Glutamatergic neuron (in vitro differentiated cells): Measurements from ENCODE around the gene GRID1. TPM values are rescaled to one million over a fixed set of nuclear protein-coding genes. Genes with fewer than 3 reads are reported as not detected.
A peak's percentile ranks its signal among the peaks of the same experiment; 100 is the strongest.

Experiments
- DNase-seq: peaks from one replicate; pipeline ENCODE4 v3.0.0; 2022
- H3K27ac Mint-ChIP-seq: one replicate; pipeline ENCODE4 v1.8.0; 2020; ENCODE audit warnings: mild to moderate bottlenecking, mixed read lengths, inconsistent platforms; ENCODE audit not compliant: unreplicated experiment
- H3K27me3 Mint-ChIP-seq: one replicate; pipeline ENCODE4 v1.8.0; 2020; ENCODE audit warnings: mild to moderate bottlenecking, moderate library complexity, mixed read lengths, inconsistent platforms; ENCODE audit not compliant: unreplicated experiment
- H3K36me3 Mint-ChIP-seq: one replicate; pipeline ENCODE4 v1.8.0; 2020; ENCODE audit warnings: mild to moderate bottlenecking, mixed read lengths, inconsistent platforms; ENCODE audit not compliant: unreplicated experiment
- H3K4me1 Mint-ChIP-seq: one replicate; pipeline ENCODE4 v1.8.0; 2020; ENCODE audit warnings: mild to moderate bottlenecking, low read depth, mixed read lengths, inconsistent platforms; ENCODE audit not compliant: unreplicated experiment
- H3K4me3 Mint-ChIP-seq: one replicate; pipeline ENCODE4 v1.8.0; 2020; ENCODE audit warnings: mild to moderate bottlenecking, mixed read lengths, inconsistent platforms; ENCODE audit not compliant: unreplicated experiment
- H3K9me3 Mint-ChIP-seq: one replicate; pipeline ENCODE4 v1.8.0; 2020; ENCODE audit warnings: mild to moderate bottlenecking, moderate library complexity, mixed read lengths, inconsistent platforms; ENCODE audit not compliant: unreplicated experiment
- CTCF ChIP-seq: fragments of 200-600 bp; sonication (generic); IDR thresholded peaks from one replicate; pipeline ENCODE4 v1.5.0; 2021; ENCODE audit not compliant: partially characterized antibody, unreplicated experiment
- long read RNA-seq: library from polyadenylated mRNA; unstranded; transcript quantifications from one replicate; pipeline ENCODE4 v2.0.0, GENCODE V29; 2020; ENCODE audit not compliant: unreplicated experiment
- total RNA-seq: library from RNA; stranded (reverse); fragmentation: NEBNext Ultra II Directional; extraction: Animal tissue kit (Norgen Biotek cat#: 25700); gene quantifications from one replicate; pipeline ENCODE4 v1.2.1, GENCODE V29; 2021; ENCODE audit not compliant: unreplicated experiment

The GRID1 gene
- total RNA-seq, result 8.0 TPM
- long read RNA-seq, partial matches to known transcripts, result 0 of 1 reads
- long read RNA-seq, other reads (novel, unspliced or antisense), result 1 of 1 reads

- Mint-ChIP-seq H3K27ac (peak within 1 kb of the TSS; percentile 9), H3K27me3 (peaks cover 38% of the 10 kb centered on the region), H3K36me3 (no peaks in the 10 kb centered on the region), H3K4me3 (peak within 1 kb of the TSS; percentile 85), H3K4me1 (peaks cover 1% of the 10 kb centered on the region), H3K9me3 (peaks cover 20% of the 10 kb centered on the region)
- peak; percentile 79 for DNase-seq
- TF ChIP-seq CTCF, result no peak
These were observed at the start of gene GRID1 for GRCh38 chr10:86366033-86366901. GRID1 (minus strand) TSS chr10:86366795.

- Mint-ChIP-seq H3K9me3 (no peaks in the 10 kb centered on the region), H3K36me3 (no peaks in the 10 kb centered on the region), H3K27ac (no peak overlapping the region), H3K4me3 (no peak overlapping the region), H3K4me1 (no peaks in the 10 kb centered on the region), H3K27me3 (no peaks in the 10 kb centered on the region)
- DNase-seq, result no peak
- no peak for TF ChIP-seq CTCF
These were observed 49.0 kb upstream of the GRID1 start for GRCh38 chr10:86415583-86415982.

- no peak overlapping the region for H3K4me3 Mint-ChIP-seq
- no peaks in the 10 kb centered on the region for H3K9me3 Mint-ChIP-seq
- no peak overlapping the region for H3K27ac Mint-ChIP-seq
- H3K4me1 Mint-ChIP-seq, result no peaks in the 10 kb centered on the region
- DNase-seq, result no peak
- H3K36me3 Mint-ChIP-seq, result no peaks in the 10 kb centered on the region
- H3K27me3 Mint-ChIP-seq, result no peaks in the 10 kb centered on the region
- TF ChIP-seq CTCF, result no peak
These were observed 48.5 kb upstream of the GRID1 start for GRCh38 chr10:86415116-86415515.

- no peaks in the 10 kb centered on the region for H3K27me3 Mint-ChIP-seq
- no peak for TF ChIP-seq CTCF
- no peak for DNase-seq
- H3K27ac Mint-ChIP-seq, result no peak overlapping the region
- no peak overlapping the region for H3K4me3 Mint-ChIP-seq
- no peaks in the 10 kb centered on the region for H3K9me3 Mint-ChIP-seq
- H3K36me3 Mint-ChIP-seq, result no peaks in the 10 kb centered on the region
- no peaks in the 10 kb centered on the region for H3K4me1 Mint-ChIP-seq
These were observed 46.6 kb upstream of the GRID1 start for GRCh38 chr10:86413046-86413728.
